ENCODE data around the gene EIF4E2.

The EIF4E2 gene

GRCh38 chr2:232550354-232551249 is at the start of gene EIF4E2, which contains the start of gene TIGD1:
TSS of gene EIF4E2 (plus strand) at chr2:232550689. CDS start at chr2:232550725, 36 bp downstream.
TSS of gene TIGD1 (minus strand) at chr2:232550557. CDS start at chr2:232549882, 675 bp downstream.
- in situ Hi-C loops (cut with MboI; ENCODE audit: low sequenced_read_pairs): no loop called here

- in situ Hi-C loops (cut with MboI; ENCODE audit: low sequenced_read_pairs): no loop called here
Observed at GRCh38 chr2:232501331-232501771, 49.1 kb upstream of the EIF4E2 start.

- in situ Hi-C loops (cut with MboI; ENCODE audit: low sequenced_read_pairs): no loop called here
Observed at GRCh38 chr2:232501794-232502390, 48.6 kb upstream of the EIF4E2 start.

- in situ Hi-C loops (cut with MboI; ENCODE audit: low sequenced_read_pairs): no loop called here
Observed at GRCh38 chr2:232502511-232502910, 48.0 kb upstream of the EIF4E2 start.

- in situ Hi-C loops (cut with MboI; ENCODE audit: low sequenced_read_pairs): no loop called here
Observed at GRCh38 chr2:232502911-232503808, 47.3 kb upstream of the EIF4E2 start.

GRCh38 chr2:232503809-232504323 is 46.6 kb upstream of the EIF4E2 start:
- in situ Hi-C loops (cut with MboI; ENCODE audit: low sequenced_read_pairs): no loop called here

GRCh38 chr2:232504438-232504837 is 46.1 kb upstream of the EIF4E2 start:
- in situ Hi-C loops (cut with MboI; ENCODE audit: low sequenced_read_pairs): no loop called here

- in situ Hi-C loops (cut with MboI; ENCODE audit: low sequenced_read_pairs): no loop called here
Observed at GRCh38 chr2:232505856-232506255, 44.6 kb upstream of the EIF4E2 start.

- in situ Hi-C loops (cut with MboI; ENCODE audit: low sequenced_read_pairs): no loop called here
Observed at GRCh38 chr2:232506709-232507108, 43.8 kb upstream of the EIF4E2 start.

GRCh38 chr2:232508251-232508650 is 42.2 kb upstream of the EIF4E2 start:
- in situ Hi-C loops (cut with MboI; ENCODE audit: low sequenced_read_pairs): no loop called here

- in situ Hi-C loops (cut with MboI; ENCODE audit: low sequenced_read_pairs): no loop called here
Observed at GRCh38 chr2:232511336-232511890, 39.1 kb upstream of the EIF4E2 start.

GRCh38 chr2:232512602-232513001 is 37.9 kb upstream of the EIF4E2 start:
- in situ Hi-C loops (cut with MboI; ENCODE audit: low sequenced_read_pairs): no loop called here

GRCh38 chr2:232513353-232513752 is 37.1 kb upstream of the EIF4E2 start:
- in situ Hi-C loops (cut with MboI; ENCODE audit: low sequenced_read_pairs): no loop called here

GRCh38 chr2:232515639-232516038 is 34.9 kb upstream of the EIF4E2 start:
- in situ Hi-C loops (cut with MboI; ENCODE audit: low sequenced_read_pairs): no loop called here

- in situ Hi-C loops (cut with MboI; ENCODE audit: low sequenced_read_pairs): no loop called here
Observed at GRCh38 chr2:232516551-232516950, 33.9 kb upstream of the EIF4E2 start.

- in situ Hi-C loops (cut with MboI; ENCODE audit: low sequenced_read_pairs): no loop called here
Observed at GRCh38 chr2:232518844-232519243, 31.6 kb upstream of the EIF4E2 start.

GRCh38 chr2:232519581-232520438 is 30.7 kb upstream of the EIF4E2 start, which contains the start of gene PRSS56:
TSS of gene PRSS56 (plus strand) at chr2:232520388. CDS start at chr2:232520599, 211 bp downstream.
- in situ Hi-C loops (cut with MboI; ENCODE audit: low sequenced_read_pairs): no loop called here

- in situ Hi-C loops (cut with MboI; ENCODE audit: low sequenced_read_pairs): no loop called here
Observed at GRCh38 chr2:232520489-232520888, 30.0 kb upstream of the EIF4E2 start.

- in situ Hi-C loops (cut with MboI; ENCODE audit: low sequenced_read_pairs): no loop called here
Observed at GRCh38 chr2:232521098-232521497, 29.4 kb upstream of the EIF4E2 start.

Measured in HL-60/S4 treated with phorbol 12-myristate 13-acetate at 8.2 ng/mL for 4 days and 3 days (cell line).